Astrocyte (in vitro differentiated cells and primary cell): ENCODE measurements around the gene SYNE1. TPM values are rescaled to one million over a fixed set of nuclear protein-coding genes. Genes with fewer than 3 reads are reported as not detected.

Experiments
- DNase-seq: peaks from one replicate; pipeline ENCODE4 v3.0.0-alpha.2; 2010; ENCODE audit warnings: low read depth
- FAIRE-seq: peaks from 2 replicates; lab custom pipeline; 2011; peaks lifted over from hg19 to GRCh38; lab: Jason Lieb, UNC
- H2AFZ ChIP-seq: 2 replicates; pipeline ENCODE4 v1.6.0; 2012; ENCODE audit warnings: low read depth, low read length, inconsistent platforms
- H3K27ac ChIP-seq: 2 replicates; pipeline ENCODE4 v1.5.1; 2011; ENCODE audit warnings: low read depth, low read length, inconsistent platforms
- H3K27me3 ChIP-seq: 2 replicates; pipeline ENCODE4 v1.6.0; 2011; ENCODE audit warnings: low read length, inconsistent platforms; ENCODE audit not compliant: insufficient read depth
- H3K36me3 ChIP-seq: 2 replicates; pipeline ENCODE4 v1.5.1; 2011; ENCODE audit warnings: low read length, inconsistent platforms; ENCODE audit not compliant: insufficient read depth
- H3K4me1 ChIP-seq: 2 replicates; pipeline ENCODE4 v1.5.1; 2011; ENCODE audit warnings: low read length, inconsistent platforms; ENCODE audit not compliant: insufficient read depth
- H3K4me2 ChIP-seq: 2 replicates; pipeline ENCODE4 v1.6.0; 2012; ENCODE audit warnings: low read length, inconsistent platforms
- H3K4me3 ChIP-seq: 2 replicates; pipeline ENCODE4 v1.5.1; 2011; ENCODE audit warnings: low read depth, mild to moderate bottlenecking, low read length, inconsistent platforms; ENCODE audit not compliant: insufficient read depth
- H3K79me2 ChIP-seq: 2 replicates; pipeline ENCODE4 v1.6.0; 2012; ENCODE audit warnings: mild to moderate bottlenecking, low read length, inconsistent platforms; ENCODE audit not compliant: insufficient read depth
- H3K9ac ChIP-seq: 2 replicates; pipeline ENCODE4 v1.6.0; 2012; ENCODE audit warnings: mild to moderate bottlenecking, low read length, inconsistent platforms
- H3K9me3 ChIP-seq: 2 replicates; pipeline ENCODE4 v1.5.1; 2012; ENCODE audit warnings: low read depth, mild to moderate bottlenecking, low read length, inconsistent platforms; ENCODE audit not compliant: insufficient read depth
- H4K20me1 ChIP-seq: 2 replicates; pipeline ENCODE4 v1.6.0; 2012; ENCODE audit warnings: low read length, inconsistent platforms; ENCODE audit not compliant: insufficient read depth
- H3K27ac Mint-ChIP-seq: one replicate; pipeline ENCODE4 v1.8.0; 2021; ENCODE audit warnings: mild to moderate bottlenecking, mixed read lengths; ENCODE audit not compliant: unreplicated experiment
- H3K27me3 Mint-ChIP-seq: one replicate; pipeline ENCODE4 v1.8.0; 2021; ENCODE audit warnings: low read depth, mixed read lengths; ENCODE audit not compliant: unreplicated experiment
- H3K36me3 Mint-ChIP-seq: one replicate; pipeline ENCODE4 v1.8.0; 2021; ENCODE audit warnings: low read depth, mixed read lengths; ENCODE audit not compliant: unreplicated experiment
- H3K4me1 Mint-ChIP-seq: one replicate; pipeline ENCODE4 v1.8.0; 2021; ENCODE audit warnings: low read depth, mixed read lengths; ENCODE audit not compliant: unreplicated experiment
- H3K4me3 Mint-ChIP-seq: one replicate; pipeline ENCODE4 v1.8.0; 2021; ENCODE audit warnings: mild to moderate bottlenecking, moderate library complexity, mixed read lengths; ENCODE audit not compliant: unreplicated experiment
- H3K9me3 Mint-ChIP-seq: one replicate; pipeline ENCODE4 v1.8.0; 2021; ENCODE audit warnings: mild to moderate bottlenecking, mixed read lengths; ENCODE audit not compliant: unreplicated experiment
- CTCF ChIP-seq: IDR thresholded peaks from 2 replicates; pipeline ENCODE4 v1.5.1; 2011; ENCODE audit warnings: low read depth, mild to moderate bottlenecking, inconsistent platforms, low read length, moderate library complexity; ENCODE audit not compliant: insufficient read depth
- EZH2 ChIP-seq: IDR thresholded peaks from 2 replicates; pipeline ENCODE4 v1.6.1; 2012; ENCODE audit warnings: mild to moderate bottlenecking, low read length, inconsistent platforms; ENCODE audit not compliant: insufficient read depth
- total RNA-seq: library from RNA; stranded (reverse); gene quantifications from 2 replicates; pipeline ENCODE4 v1.2.1, GENCODE V29; 2021

Gene SYNE1
- total RNA-seq, 1 donor from 2014 or later: 66.5 TPM

- Mint-ChIP-seq H3K4me3 (no peak overlapping the region), H3K27me3 (no peaks in the 10 kb centered on the region), H3K36me3 (peaks cover 17% of the 10 kb centered on the region), H3K4me1 (peaks cover 8% of the 10 kb centered on the region), H3K27ac (no peak overlapping the region), H3K9me3 (no peaks in the 10 kb centered on the region)
- Histone ChIP-seq H3K36me3 (peaks cover 41% of the 10 kb centered on the region), H3K4me2 (no peak overlapping the region), H3K9me3 (no peaks in the 10 kb centered on the region), H3K27me3 (no peaks in the 10 kb centered on the region), H2AFZ (no peak overlapping the region), H4K20me1 (no peaks in the 10 kb centered on the region), H3K4me1 (no peaks in the 10 kb centered on the region), H3K79me2 (no peaks in the 10 kb centered on the region), H3K27ac (no peak overlapping the region), H3K4me3 (no peak overlapping the region), H3K9ac (no peak overlapping the region)
- FAIRE-seq (no peak), DNase-seq (no peak)
- no peak for TF ChIP-seq CTCF
- TF ChIP-seq EZH2: no peak
These were observed 392.0 kb downstream of the SYNE1 start for GRCh38 chr6:152244998-152245630.

GRCh38 chr6:152241013-152241766 is 396.0 kb downstream of the SYNE1 start:
- Mint-ChIP-seq H3K4me3 (no peak overlapping the region), H3K9me3 (no peaks in the 10 kb centered on the region), H3K36me3 (peaks cover 18% of the 10 kb centered on the region), H3K4me1 (peaks cover 2% of the 10 kb centered on the region), H3K27me3 (no peaks in the 10 kb centered on the region), H3K27ac (no peak overlapping the region)
- FAIRE-seq (no peak), DNase-seq (no peak)
- no peak overlapping the region for H2AFZ ChIP-seq
- H3K79me2 ChIP-seq: no peaks in the 10 kb centered on the region
- no peak overlapping the region for H3K27ac ChIP-seq
- H3K9ac ChIP-seq: no peak overlapping the region
- no peak overlapping the region for H3K4me2 ChIP-seq
- H4K20me1 ChIP-seq: no peaks in the 10 kb centered on the region
- H3K36me3 ChIP-seq: peaks cover 55% of the 10 kb centered on the region
- TF ChIP-seq EZH2 (no peak), CTCF (no peak)
- no peaks in the 10 kb centered on the region for H3K9me3 ChIP-seq
- H3K4me1 ChIP-seq: no peaks in the 10 kb centered on the region
- no peaks in the 10 kb centered on the region for H3K27me3 ChIP-seq
- H3K4me3 ChIP-seq: no peak overlapping the region

- TF ChIP-seq CTCF (no peak), EZH2 (no peak)
- no peak for FAIRE-seq
- peaks cover 58% of the 10 kb centered on the region for H3K36me3 ChIP-seq
These were observed 396.7 kb downstream of the SYNE1 start for GRCh38 chr6:152240436-152240835.

More at GRCh38 chr6:152240436-152240835, 396.7 kb downstream of the SYNE1 start:
- Histone ChIP-seq H2AFZ (no peak overlapping the region), H3K79me2 (no peaks in the 10 kb centered on the region), H3K4me2 (no peak overlapping the region), H3K4me1 (no peaks in the 10 kb centered on the region), H4K20me1 (no peaks in the 10 kb centered on the region), H3K4me3 (no peak overlapping the region), H3K27ac (no peak overlapping the region), H3K9me3 (no peaks in the 10 kb centered on the region), H3K9ac (no peak overlapping the region), H3K27me3 (no peaks in the 10 kb centered on the region)
- no peaks in the 10 kb centered on the region for H3K9me3 Mint-ChIP-seq
- H3K4me3 Mint-ChIP-seq: no peak overlapping the region
- H3K4me1 Mint-ChIP-seq: no peaks in the 10 kb centered on the region
- DNase-seq: no peak
- peaks cover 21% of the 10 kb centered on the region for H3K36me3 Mint-ChIP-seq
- H3K27ac Mint-ChIP-seq: no peak overlapping the region
- no peaks in the 10 kb centered on the region for H3K27me3 Mint-ChIP-seq
